Measurements from ENCODE around the gene CRTAC1.
"Not testable (repeated sequence)": the region's sequence is repeated elsewhere in the genome, so short reads cannot be mapped to it uniquely, and the experiment has no call there.

CRTAC1 gene

DNA sequence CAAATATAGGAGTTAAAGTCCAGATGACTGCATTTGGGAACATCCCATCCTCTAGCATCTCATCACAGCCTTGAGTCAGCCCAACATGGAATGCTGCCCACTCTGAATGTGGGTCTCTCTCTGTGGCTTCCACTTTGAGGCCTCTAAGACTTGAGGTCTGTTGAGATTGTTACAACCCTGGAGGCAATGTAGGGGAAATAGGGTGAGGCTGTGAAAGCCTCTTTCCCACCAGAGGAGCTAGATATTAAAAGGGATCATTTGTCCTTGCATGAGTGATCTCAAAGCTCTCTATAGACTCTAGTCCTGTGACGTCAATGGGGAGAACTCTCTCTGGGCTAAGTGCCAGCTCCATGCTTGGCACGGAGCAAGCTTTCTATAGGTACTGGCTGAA lies 187.1 kb downstream of the CRTAC1 start:
- H3K4me3 ChIP-seq (ENCODE audit: low read depth, low read length), result no peak overlapping the region
- TF ChIP-seq CTCF (conservative IDR thresholded peaks at IDR 0.05; ENCODE audit: low read depth, low read length), result no peak
- no peak for DNase-seq (ENCODE audit: low read depth)

- no peak for DNase-seq (ENCODE audit: low read depth)
- H3K4me3 ChIP-seq (ENCODE audit: low read depth, low read length), result no peak overlapping the region
- TF ChIP-seq CTCF (conservative IDR thresholded peaks at IDR 0.05; ENCODE audit: low read depth, low read length), result no peak
These were observed 187.7 kb downstream of the CRTAC1 start for GRCh38 chr10:97842656-97843280.

- not testable (repeated sequence) for H3K4me3 ChIP-seq (ENCODE audit: low read depth, low read length); DNase-seq (ENCODE audit: low read depth)
These were observed 188.3 kb downstream of the CRTAC1 start for GRCh38 chr10:97842114-97842513.

- not testable (repeated sequence) for H3K4me3 ChIP-seq (ENCODE audit: low read depth, low read length); DNase-seq (ENCODE audit: low read depth)
These were observed 189.3 kb downstream of the CRTAC1 start for GRCh38 chr10:97841166-97841565.

DNA sequence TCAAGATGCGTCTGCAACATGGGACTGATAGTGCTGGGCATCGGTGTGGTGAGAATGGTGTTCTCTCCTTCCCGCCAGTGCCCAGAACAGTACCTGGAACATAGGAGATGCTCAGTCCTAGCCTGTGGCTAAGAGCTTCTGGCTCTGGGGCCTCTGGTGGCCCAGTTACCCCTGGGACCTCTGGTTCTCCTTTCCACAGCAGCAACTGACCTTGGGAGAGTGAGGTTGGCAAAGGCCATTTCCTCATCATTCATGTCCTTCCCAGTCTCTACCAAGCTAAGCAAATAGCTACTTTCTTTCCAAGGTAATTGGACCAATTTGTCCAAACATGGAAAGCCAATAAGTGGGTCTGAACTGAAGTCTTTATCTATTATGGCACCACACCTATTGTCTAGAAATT lies 192.3 kb downstream of the CRTAC1 start:
- no peak overlapping the region for H3K4me3 ChIP-seq (ENCODE audit: low read depth, low read length)
- no peak for DNase-seq (ENCODE audit: low read depth)
- TF ChIP-seq CTCF (conservative IDR thresholded peaks at IDR 0.05; ENCODE audit: low read depth, low read length), result no peak

GRCh38 chr10:97836446-97836845 lies 194.0 kb downstream of the CRTAC1 start:
- no peak overlapping the region for H3K4me3 ChIP-seq (ENCODE audit: low read depth, low read length)
- DNase-seq (ENCODE audit: low read depth), result no peak
- TF ChIP-seq CTCF (conservative IDR thresholded peaks at IDR 0.05; ENCODE audit: low read depth, low read length), result no peak

- TF ChIP-seq CTCF (conservative IDR thresholded peaks at IDR 0.05; ENCODE audit: low read depth, low read length), result no peak
- no peak overlapping the region for H3K4me3 ChIP-seq (ENCODE audit: low read depth, low read length)
- no peak for DNase-seq (ENCODE audit: low read depth)
These were observed 199.2 kb downstream of the CRTAC1 start for GRCh38 chr10:97831259-97831658.

- no peak for TF ChIP-seq CTCF (conservative IDR thresholded peaks at IDR 0.05; ENCODE audit: low read depth, low read length)
- no peak for DNase-seq (ENCODE audit: low read depth)
- no peak overlapping the region for H3K4me3 ChIP-seq (ENCODE audit: low read depth, low read length)
These were observed 200.4 kb downstream of the CRTAC1 start for GRCh38 chr10:97830064-97830463.
